ENCODE data around the gene CCNDBP1.
"Not testable (repeated sequence)": the region's sequence is repeated elsewhere in the genome, so short reads cannot be mapped to it uniquely, and the experiment has no call there.

Gene CCNDBP1

GRCh38 chr15:43194795-43195194 is 9.6 kb downstream of the CCNDBP1 start:
- no peak for DNase-seq (ENCODE audit: low read depth)

DNA sequence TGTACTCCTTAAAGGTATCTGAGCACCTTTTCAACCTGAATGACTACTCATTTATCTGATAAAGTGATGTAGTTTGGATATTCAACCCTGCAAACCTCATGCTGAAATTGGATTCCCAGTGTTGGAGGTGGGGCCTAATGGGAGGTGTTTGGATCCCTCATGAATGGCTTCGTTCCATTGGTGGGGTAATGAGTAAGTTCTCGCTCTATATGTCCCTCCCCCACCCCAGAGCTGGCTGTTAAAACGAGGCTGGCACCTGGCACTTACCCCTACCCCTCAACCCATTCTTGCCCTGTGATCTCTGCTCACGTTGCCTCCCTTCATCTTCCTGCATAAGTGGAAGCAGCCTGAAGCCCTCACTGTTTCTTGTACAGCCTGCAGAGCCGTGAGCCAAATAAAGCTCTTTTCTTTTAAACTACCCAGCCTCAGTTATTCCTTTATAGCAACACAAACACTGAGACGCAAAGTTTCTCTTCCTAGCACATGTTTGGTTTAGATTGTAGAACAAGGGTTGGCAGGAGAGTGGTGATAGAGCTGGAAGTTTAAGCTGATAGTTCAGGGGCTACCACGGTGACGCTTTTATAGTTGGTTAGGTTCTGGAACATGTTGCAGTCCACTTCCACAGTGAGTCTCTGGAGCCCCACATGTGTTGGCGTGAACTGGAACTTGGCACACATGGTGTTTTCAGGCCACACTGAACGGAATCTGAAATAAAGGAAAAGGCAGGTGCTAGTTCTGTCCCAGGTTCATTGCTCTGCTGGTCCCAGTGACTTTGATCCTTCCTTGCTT is 11.8 kb downstream of the CCNDBP1 start:
- DNase-seq (ENCODE audit: low read depth) = no peak

DNA sequence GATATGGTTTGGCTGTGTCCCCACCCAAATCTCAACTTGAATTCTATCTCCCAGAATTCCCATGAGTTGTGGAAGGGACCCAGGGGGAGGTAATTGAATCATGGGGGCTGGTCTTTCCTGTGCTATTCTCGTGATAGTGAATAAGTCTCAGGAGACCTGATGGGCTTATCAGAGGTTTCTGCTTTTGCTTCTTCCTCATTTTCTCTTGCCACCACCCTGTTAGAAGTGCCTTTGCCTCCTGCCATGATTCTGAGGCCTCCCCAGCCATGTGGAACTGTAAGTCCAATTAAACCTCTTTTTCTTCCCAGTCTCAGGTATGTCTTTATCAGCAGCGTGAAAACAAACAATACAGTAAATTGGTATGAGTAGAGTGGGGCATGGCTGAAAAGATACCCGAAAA is 12.6 kb downstream of the CCNDBP1 start:
- DNase-seq (ENCODE audit: low read depth) = not testable (repeated sequence)

DNA sequence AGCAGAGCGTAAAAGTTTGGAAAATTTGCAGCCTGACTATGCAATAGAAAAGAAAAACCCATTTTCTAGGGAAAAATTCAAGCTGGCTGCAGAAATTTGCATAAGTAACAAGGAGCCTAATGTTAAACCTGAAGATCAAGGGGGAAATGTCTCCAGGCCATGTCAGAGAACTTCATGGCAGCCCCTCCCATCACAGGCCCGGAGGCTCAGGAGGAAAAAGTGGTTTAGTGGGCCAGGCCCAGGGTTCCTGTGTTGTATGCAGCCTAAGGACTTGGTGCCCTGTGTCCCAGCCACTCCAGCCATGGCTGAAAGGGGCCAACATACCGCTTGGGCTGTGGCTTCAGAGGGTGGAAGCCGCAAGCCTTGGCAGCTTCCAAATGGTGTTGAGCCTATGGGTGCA is 13.4 kb downstream of the CCNDBP1 start:
- not testable (repeated sequence) for DNase-seq (ENCODE audit: low read depth)

DNA sequence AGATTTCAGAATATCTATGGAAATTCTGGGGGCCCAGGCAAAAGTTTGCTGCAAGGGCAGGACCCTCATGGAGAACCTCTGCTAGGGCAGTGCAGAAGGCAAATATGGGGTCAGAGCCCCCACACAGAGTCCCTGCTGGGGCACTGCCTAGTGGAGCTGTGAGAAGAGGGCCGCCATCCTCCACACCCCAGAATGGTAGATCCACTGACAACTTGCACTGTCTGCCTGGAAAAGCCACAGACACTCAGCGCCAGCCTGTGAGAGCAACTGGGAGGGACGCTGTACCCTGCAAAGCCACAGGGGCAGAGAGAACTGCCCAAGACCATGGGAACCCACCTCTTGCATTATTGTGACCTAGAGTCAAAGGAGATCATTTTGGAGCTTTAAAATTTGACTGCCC is 13.8 kb downstream of the CCNDBP1 start:
- DNase-seq (ENCODE audit: low read depth) = no peak

- no peak for DNase-seq (ENCODE audit: low read depth)
These were observed 14.8 kb downstream of the CCNDBP1 start for GRCh38 chr15:43199945-43200488.

DNA sequence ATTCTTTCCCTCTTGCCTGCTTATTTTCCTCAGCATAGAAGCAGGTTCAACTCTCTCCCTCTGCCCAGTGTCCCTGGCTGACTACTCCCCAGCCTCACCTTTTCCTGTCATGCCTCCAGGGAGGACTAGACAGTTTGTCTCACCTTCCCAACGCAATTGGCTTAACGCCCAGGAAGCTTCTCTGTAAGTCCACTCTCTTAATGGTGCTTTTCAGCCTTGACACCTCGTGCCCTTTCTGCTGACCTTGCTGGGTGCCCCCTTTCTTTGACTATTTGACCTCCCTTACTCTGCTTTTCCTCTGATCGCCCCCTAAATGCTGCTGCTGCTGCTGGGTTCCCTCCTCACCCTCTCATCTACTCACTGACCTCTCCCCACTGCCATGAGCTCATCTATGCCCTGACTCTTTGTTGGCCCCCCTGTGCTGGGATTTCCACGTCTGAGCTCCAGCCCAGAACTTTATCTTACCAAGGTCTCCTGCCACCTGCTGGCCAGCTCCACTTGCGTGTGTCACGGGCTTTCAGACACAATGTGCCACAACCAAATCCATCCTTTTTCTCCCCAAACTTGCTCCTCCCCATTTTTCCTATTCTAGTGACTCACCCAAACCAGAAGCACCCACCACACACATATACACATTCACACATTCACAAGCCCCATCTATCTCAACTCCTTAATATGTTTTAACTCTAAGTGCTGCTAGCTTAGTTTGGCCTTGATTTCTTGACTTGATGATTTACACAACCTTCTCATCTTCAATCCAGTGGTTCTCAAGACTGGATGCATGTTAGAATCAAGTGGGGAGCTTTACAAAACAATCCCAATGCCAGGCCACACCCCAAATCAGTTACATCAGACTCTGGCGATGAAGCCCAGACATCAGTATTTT is 19.1 kb downstream of the CCNDBP1 start:
- no peak for DNase-seq (ENCODE audit: low read depth)

DNA sequence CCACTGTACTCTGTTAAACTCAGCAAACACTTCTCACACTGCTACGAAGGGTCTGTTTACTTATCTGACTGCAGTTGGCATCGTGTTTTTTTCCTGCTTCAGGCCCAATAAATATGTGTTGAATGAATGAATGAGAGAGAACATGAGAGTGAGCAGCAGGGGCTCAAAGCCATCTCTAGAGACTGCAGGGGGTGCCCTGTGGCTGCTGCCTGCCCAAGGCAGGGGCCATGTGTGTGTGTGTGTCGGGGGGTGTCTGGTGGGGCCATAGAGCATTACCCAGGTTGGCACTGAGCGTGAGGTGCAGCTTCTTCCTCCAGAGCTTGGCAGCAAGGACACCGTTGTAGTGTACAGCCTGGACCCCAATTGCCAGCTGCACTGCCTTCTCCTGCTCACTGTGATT is 20.9 kb downstream of the CCNDBP1 start:
- no peak for DNase-seq (ENCODE audit: low read depth)

DNA sequence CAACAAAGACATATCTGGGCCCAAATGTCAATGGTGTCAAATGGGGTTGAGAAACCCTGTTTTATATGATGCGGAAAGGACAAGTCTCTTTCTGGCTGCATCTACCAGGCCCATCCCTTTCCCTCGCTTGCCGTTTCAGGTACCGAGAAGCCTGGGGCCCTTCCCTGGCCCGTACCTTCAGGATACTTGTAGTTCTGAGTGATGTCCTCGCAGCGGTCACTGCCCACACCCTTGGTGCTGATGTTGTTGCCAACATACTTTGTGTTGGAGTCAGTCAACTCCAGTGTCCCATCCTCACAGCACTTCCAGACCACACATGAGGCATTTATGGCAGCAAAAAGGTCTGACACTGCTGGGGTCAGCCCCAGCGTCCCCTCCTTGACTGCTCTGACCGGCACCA is 21.8 kb downstream of the CCNDBP1 start:
- no peak for DNase-seq (ENCODE audit: low read depth)

DNA sequence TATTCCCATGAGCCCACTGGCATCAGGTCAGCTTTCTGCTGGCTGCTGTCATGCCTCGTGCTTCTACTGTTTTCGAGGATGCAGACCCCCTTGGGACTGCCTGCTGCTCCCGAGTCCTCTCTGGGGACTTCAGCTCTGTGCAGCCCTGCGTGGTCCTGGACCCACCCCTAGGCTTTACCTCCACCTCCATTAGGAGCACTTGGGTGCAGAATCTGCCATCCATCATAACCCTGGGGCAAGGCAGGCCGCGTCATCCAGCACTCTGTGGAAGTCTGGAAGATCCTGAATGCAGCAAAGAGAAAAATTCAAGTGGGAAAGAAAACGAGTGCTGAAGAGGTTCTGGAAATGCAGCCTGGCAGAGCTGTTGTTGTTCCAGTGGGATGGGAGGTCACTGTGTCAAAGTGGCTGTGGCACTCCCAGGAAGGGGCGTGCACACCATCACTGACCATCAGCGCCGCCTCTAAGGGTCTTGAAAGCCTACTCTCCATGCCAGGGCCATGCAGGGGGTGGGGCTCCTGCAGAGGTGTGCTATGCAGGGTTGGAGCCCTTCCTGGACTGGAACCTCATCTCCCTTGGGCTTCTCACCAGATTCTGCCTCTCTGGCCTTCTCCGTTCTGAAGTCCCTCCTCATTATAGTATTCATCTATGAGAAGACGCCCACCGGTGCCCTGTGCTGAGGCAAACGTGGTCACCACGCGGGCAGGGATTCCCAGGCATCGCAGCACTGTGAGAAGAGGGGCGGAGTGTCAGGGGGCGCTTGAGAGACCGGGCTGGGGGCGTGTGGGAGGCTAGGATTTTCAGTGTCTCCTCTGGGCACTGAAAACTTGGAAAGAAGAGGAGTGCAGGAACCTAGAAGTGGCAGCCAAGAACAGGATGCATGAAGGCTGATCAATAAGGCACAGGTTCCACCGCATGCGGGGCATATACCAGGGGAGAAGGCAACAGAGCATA is 23.1 kb downstream of the CCNDBP1 start:
- no peak for DNase-seq (ENCODE audit: low read depth)

- no peak for DNase-seq (ENCODE audit: low read depth)
These were observed 24.0 kb downstream of the CCNDBP1 start for GRCh38 chr15:43209059-43209824.

GRCh38 chr15:43210172-43210745 is 25.1 kb downstream of the CCNDBP1 start:
- no peak for DNase-seq (ENCODE audit: low read depth)

- no peak for DNase-seq (ENCODE audit: low read depth)
These were observed 25.6 kb downstream of the CCNDBP1 start for GRCh38 chr15:43210807-43211206.

GRCh38 chr15:43211224-43211735 is 26.1 kb downstream of the CCNDBP1 start:
- no peak for DNase-seq (ENCODE audit: low read depth)

GRCh38 chr15:43212299-43212698 is 27.1 kb downstream of the CCNDBP1 start:
- no peak for DNase-seq (ENCODE audit: low read depth)

DNA sequence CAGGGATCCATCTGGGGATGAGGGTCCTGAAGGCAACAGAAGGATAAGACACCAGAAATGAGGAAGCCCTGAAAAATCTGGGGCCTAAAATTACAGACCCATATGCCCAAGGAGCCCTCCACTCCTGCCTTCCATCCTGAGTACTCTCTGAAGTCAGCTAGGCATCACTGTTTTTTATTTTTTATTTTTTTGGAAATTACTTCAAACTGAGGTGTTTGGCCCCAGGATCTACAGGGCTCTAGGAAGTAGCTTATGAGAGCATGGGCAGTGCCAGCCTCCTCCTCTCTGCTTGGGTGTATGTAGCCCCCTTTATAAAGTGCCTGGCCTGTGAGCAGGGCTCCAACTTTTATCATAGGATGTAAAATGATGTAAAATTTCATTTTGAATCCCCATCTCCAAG is 27.7 kb downstream of the CCNDBP1 start:
- no peak for DNase-seq (ENCODE audit: low read depth)

GRCh38 chr15:43213466-43213865 is 28.3 kb downstream of the CCNDBP1 start:
- DNase-seq (ENCODE audit: low read depth) = no peak

DNA sequence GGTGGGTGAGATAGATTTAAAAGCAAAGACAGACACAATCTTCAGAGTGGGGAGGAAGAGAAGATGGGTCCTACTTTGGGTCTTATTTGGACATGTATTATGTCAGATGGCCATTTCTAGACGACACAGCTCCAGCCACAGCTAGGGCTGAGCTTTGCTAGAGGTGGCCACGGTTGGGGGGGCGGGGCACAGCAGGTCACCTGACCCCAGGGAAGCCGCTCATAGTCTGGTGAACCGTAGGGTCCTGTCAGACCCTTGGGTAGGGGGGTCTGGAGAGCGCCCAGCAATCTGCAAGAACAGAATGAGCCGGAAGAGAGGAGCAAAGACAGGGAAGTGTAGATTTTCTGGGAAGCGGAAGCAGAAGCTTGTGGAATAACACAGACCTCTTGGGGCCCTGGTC is 29.0 kb downstream of the CCNDBP1 start:
- no peak for DNase-seq (ENCODE audit: low read depth)

DNA sequence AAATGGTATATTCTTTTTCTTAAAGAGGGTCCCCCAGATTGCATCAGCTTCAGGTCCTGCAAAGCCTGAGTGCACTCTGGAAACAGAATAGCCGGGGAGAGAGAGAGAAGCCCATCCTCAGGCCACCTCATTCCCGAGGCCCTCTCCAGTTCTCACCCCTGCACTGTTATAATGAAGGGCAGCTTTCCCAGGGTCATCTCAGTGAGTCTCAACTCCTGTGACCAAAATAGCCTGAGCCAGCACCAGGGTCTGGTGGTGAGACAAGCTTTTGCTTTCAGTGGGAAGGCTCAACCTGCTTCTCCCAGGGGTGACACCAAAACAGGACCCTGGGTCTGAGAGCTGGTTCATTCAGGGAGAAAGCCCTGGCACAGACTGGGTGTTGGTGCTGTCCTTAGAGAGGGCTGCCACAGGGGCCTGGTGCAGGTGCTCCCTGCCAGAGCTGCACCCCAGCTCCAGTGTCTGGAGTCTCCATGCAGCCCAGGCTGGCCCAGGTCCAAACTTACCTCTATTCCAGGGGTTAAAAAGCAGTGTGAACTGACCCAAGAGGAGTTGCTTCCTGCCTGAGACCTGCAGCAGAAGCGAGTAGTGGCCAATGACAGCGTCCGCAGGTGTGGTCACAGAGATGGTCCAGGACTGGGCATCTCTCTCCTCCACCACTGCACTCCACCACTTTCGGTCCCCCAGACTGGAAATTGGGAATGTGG is 29.5 kb downstream of the CCNDBP1 start:
- no peak for DNase-seq (ENCODE audit: low read depth)

GRCh38 chr15:43215961-43216360 is 30.8 kb downstream of the CCNDBP1 start:
- no peak for DNase-seq (ENCODE audit: low read depth)

All from stimulated activated CD8-positive, alpha-beta memory T cell treated with anti-CD3 and anti-CD28 coated beads, Interleukin-12 subunit alpha, Interleukin-12 subunit beta, amount 100 ng/mL, for 4 hours (primary cell).